ENCODE measurements around the gene TCHHL1. TPM values are rescaled to one million over a fixed set of nuclear protein-coding genes. Genes with fewer than 3 reads are reported as not detected.

TCHHL1 gene
- total RNA-seq, 1 donor from 2014 or later, result not detected

GRCh38 chr1:152052606-152053005, 36.3 kb downstream of the TCHHL1 start:
- no peaks in the 10 kb centered on the region for H3K36me3 ChIP-seq
- H3K27ac ChIP-seq, result no peak overlapping the region
- no peaks in the 10 kb centered on the region for H3K9me3 ChIP-seq
- DNase-seq (ENCODE audit: extremely low spot score in 2 of 2), result no peak
- intact Hi-C loops (cut with DNase I), result loop anchor here (10.0 kb wide), 1 partner anchor 132 kb away; no protein-coding TSS in a partner anchor
- no peaks in the 10 kb centered on the region for H3K27me3 ChIP-seq
- TF ChIP-seq POLR2A (IDR thresholded peaks at IDR 0.05) (no peak), POLR2AphosphoS5 (IDR thresholded peaks at IDR 0.05; ENCODE audit: insufficient read depth in 1 of 2, low read depth in 1 of 2) (peak in 1 of 2 donors; percentile 21)
- TF ChIP-seq, protein P1, sequence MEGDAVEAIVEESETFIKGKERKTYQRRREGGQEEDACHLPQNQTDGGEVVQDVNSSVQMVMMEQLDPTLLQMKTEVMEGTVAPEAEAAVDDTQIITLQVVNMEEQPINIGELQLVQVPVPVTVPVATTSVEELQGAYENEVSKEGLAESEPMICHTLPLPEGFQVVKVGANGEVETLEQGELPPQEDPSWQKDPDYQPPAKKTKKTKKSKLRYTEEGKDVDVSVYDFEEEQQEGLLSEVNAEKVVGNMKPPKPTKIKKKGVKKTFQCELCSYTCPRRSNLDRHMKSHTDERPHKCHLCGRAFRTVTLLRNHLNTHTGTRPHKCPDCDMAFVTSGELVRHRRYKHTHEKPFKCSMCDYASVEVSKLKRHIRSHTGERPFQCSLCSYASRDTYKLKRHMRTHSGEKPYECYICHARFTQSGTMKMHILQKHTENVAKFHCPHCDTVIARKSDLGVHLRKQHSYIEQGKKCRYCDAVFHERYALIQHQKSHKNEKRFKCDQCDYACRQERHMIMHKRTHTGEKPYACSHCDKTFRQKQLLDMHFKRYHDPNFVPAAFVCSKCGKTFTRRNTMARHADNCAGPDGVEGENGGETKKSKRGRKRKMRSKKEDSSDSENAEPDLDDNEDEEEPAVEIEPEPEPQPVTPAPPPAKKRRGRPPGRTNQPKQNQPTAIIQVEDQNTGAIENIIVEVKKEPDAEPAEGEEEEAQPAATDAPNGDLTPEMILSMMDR (IDR thresholded peaks at IDR 0.05), result peak; percentile 89 to 94 (median 90)
- no peak overlapping the region for H3K4me3 ChIP-seq
- H3K4me1 ChIP-seq, result peaks cover 25% of the 10 kb centered on the region

GRCh38 chr1:152050886-152051675, 37.8 kb downstream of the TCHHL1 start:
- peaks cover 35% of the 10 kb centered on the region for H3K4me1 ChIP-seq
- H3K27me3 ChIP-seq, result no peaks in the 10 kb centered on the region
- intact Hi-C loops (cut with DNase I), result loop anchor here (10.0 kb wide), 1 partner anchor 134 kb away; no protein-coding TSS in a partner anchor
- DNase-seq (ENCODE audit: extremely low spot score in 2 of 2), result no peak
- H3K4me3 ChIP-seq, result no peak overlapping the region
- TF ChIP-seq POLR2A (IDR thresholded peaks at IDR 0.05) (no peak), POLR2AphosphoS5 (IDR thresholded peaks at IDR 0.05; ENCODE audit: insufficient read depth in 1 of 2, low read depth in 1 of 2) (no peak)
- TF ChIP-seq, protein P1 (IDR thresholded peaks at IDR 0.05), result no peak
- no peaks in the 10 kb centered on the region for H3K9me3 ChIP-seq
- peak overlapping the region; percentile 22 for H3K27ac ChIP-seq
- no peaks in the 10 kb centered on the region for H3K36me3 ChIP-seq

- no peaks in the 10 kb centered on the region for H3K36me3 ChIP-seq
- peak in 1 of 2 donors; percentile 75 for TF ChIP-seq POLR2AphosphoS5 (IDR thresholded peaks at IDR 0.05; ENCODE audit: insufficient read depth in 1 of 2, low read depth in 1 of 2)
- no peak for TF ChIP-seq POLR2A (IDR thresholded peaks at IDR 0.05)
- intact Hi-C loops (cut with DNase I), result loop anchor here (10.0 kb wide), 1 partner anchor 135 kb away; no protein-coding TSS in a partner anchor
- no peak overlapping the region for H3K4me3 ChIP-seq
- H3K27me3 ChIP-seq, result no peaks in the 10 kb centered on the region
- no peaks in the 10 kb centered on the region for H3K9me3 ChIP-seq
- no peak for DNase-seq (ENCODE audit: extremely low spot score in 2 of 2)
- H3K4me1 ChIP-seq, result peaks cover 35% of the 10 kb centered on the region
- peak overlapping the region; percentile 94 for H3K27ac ChIP-seq
Observed at GRCh38 chr1:152049291-152050083, 39.4 kb downstream of the TCHHL1 start.

DNA sequence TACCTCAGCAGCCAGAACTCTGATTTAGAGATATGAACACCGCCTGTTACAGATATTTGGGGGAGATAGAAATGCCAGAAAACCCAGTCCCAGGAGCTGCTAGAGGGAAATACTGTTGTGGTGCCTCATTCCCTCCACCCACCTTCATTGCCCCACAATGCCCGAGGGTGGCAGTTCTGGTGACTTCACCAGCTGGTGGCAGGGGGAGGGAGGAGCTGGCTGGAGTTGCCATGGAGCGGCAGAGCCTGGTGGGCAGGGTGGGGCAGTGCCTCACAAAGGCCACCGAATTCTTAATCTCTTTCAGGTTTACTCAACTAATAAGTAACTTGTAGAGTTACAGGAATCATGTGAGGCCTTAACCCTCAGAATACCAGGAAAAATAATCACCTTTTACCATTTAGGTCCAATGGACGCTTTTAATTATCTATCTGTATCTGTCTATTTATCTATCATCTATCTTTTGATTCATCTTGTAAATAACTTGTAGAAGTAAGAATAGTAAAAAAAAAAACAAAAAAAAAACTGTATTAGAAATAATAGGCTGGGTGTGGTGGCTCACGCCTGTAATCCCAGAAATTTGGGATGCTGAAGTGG, 40.4 kb downstream of the TCHHL1 start:
- H3K4me3 ChIP-seq, result peak overlapping the region; percentile 12 to 21
- DNase-seq (ENCODE audit: extremely low spot score in 2 of 2), result no peak
- intact Hi-C loops (cut with DNase I), result no loop called here
- H3K36me3 ChIP-seq, result no peaks in the 10 kb centered on the region
- H3K27ac ChIP-seq, result peak overlapping the region; percentile 94
- H3K4me1 ChIP-seq, result peaks cover 35% of the 10 kb centered on the region
- no peaks in the 10 kb centered on the region for H3K9me3 ChIP-seq
- no peak for TF ChIP-seq POLR2AphosphoS5 (IDR thresholded peaks at IDR 0.05; ENCODE audit: insufficient read depth in 1 of 2, low read depth in 1 of 2)
- TF ChIP-seq POLR2A (IDR thresholded peaks at IDR 0.05), result no peak
- TF ChIP-seq, protein P1 (IDR thresholded peaks at IDR 0.05), result no peak
- H3K27me3 ChIP-seq, result no peaks in the 10 kb centered on the region

Measured in vagina (tissue), 2 donors.